ENCODE data around the gene NEGR1. TPM values are rescaled to one million over a fixed set of nuclear protein-coding genes. Genes with fewer than 3 reads are reported as not detected.

Gene NEGR1
- total RNA-seq, 1 experiment from 2014 or later = 2.9 TPM

DNA sequence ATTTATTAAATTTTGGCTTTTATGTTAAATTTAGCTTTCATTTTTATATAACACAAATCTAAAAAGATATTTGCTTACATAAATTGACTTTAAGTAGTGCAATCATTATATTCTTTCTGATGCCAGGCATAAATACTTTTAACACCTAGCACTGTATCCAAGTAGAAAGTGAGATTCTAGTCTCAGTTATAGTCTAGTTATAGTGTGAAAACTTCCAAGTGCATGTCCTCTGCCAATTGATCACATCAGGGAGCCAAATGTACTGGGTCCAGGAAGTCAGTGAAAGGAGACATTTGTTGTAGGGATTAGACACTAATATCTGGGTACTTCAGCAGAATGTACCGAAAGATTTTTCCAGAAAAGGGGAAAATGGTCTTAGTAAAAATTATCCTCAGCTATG, 910.8 kb downstream of the NEGR1 start (continued):
- TF ChIP-seq, protein P1, sequence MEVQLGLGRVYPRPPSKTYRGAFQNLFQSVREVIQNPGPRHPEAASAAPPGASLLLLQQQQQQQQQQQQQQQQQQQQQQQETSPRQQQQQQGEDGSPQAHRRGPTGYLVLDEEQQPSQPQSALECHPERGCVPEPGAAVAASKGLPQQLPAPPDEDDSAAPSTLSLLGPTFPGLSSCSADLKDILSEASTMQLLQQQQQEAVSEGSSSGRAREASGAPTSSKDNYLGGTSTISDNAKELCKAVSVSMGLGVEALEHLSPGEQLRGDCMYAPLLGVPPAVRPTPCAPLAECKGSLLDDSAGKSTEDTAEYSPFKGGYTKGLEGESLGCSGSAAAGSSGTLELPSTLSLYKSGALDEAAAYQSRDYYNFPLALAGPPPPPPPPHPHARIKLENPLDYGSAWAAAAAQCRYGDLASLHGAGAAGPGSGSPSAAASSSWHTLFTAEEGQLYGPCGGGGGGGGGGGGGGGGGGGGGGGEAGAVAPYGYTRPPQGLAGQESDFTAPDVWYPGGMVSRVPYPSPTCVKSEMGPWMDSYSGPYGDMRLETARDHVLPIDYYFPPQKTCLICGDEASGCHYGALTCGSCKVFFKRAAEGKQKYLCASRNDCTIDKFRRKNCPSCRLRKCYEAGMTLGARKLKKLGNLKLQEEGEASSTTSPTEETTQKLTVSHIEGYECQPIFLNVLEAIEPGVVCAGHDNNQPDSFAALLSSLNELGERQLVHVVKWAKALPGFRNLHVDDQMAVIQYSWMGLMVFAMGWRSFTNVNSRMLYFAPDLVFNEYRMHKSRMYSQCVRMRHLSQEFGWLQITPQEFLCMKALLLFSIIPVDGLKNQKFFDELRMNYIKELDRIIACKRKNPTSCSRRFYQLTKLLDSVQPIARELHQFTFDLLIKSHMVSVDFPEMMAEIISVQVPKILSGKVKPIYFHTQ (CRISPR knock-in tag; IDR thresholded peaks at IDR 0.05) = no peak
- TF ChIP-seq, protein P2, sequence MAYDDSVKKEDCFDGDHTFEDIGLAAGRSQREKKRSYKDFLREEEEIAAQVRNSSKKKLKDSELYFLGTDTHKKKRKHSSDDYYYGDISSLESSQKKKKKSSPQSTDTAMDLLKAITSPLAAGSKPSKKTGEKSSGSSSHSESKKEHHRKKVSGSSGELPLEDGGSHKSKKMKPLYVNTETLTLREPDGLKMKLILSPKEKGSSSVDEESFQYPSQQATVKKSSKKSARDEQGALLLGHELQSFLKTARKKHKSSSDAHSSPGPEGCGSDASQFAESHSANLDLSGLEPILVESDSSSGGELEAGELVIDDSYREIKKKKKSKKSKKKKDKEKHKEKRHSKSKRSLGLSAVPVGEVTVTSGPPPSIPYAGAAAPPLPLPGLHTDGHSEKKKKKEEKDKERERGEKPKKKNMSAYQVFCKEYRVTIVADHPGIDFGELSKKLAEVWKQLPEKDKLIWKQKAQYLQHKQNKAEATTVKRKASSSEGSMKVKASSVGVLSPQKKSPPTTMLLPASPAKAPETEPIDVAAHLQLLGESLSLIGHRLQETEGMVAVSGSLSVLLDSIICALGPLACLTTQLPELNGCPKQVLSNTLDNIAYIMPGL (CRISPR knock-in tag; IDR thresholded peaks at IDR 0.05) = no peak
- no peak for TF ChIP-seq MXD4 (CRISPR knock-in tag; IDR thresholded peaks at IDR 0.05; ENCODE audit: borderline replicate concordance)
- no peak for TF ChIP-seq KAT7 (CRISPR knock-in tag; IDR thresholded peaks at IDR 0.05; ENCODE audit: borderline replicate concordance)
- no peak for TF ChIP-seq RELA (CRISPR knock-in tag; IDR thresholded peaks at IDR 0.05; ENCODE audit: borderline replicate concordance)
- TF ChIP-seq, protein P3, sequence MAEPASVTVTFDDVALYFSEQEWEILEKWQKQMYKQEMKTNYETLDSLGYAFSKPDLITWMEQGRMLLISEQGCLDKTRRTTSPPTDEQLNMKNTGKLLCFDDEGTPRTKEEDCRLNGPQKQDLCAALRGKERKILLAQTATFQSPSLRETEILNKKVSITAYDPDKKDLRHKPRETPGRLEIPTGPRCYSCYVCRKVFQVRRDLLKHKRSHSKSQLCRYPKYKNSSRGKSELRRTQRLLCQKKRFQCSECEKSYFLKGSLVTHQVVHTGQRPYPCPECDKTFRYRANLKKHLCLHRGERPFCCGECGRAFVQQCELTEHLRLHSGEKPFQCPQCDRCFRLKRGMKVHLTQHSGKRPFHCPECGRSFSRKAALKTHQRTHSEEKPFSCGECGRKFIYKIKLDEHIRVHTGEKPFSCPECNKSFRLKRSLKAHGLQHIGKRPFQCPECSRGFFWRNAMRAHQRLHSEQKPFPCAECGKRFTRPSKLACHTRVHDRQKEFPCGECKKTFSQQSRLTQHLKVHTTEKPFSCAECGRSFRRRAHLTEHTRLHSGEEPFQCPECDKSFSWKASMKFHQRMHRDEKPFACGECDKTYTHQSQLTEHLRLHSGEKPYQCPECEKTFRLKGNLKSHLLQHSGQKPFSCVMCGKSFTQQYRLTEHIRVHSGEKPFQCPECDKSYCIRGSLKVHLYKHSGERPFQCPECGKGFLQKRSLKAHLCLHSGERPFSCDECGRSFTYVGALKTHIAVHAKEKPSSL (CRISPR knock-in tag; conservative IDR thresholded peaks at IDR 0.05) = no peak
- TF ChIP-seq, protein P4, sequence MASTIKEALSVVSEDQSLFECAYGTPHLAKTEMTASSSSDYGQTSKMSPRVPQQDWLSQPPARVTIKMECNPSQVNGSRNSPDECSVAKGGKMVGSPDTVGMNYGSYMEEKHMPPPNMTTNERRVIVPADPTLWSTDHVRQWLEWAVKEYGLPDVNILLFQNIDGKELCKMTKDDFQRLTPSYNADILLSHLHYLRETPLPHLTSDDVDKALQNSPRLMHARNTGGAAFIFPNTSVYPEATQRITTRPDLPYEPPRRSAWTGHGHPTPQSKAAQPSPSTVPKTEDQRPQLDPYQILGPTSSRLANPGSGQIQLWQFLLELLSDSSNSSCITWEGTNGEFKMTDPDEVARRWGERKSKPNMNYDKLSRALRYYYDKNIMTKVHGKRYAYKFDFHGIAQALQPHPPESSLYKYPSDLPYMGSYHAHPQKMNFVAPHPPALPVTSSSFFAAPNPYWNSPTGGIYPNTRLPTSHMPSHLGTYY (CRISPR knock-in tag; IDR thresholded peaks at IDR 0.05) = no peak
- no peak for TF ChIP-seq RORB (CRISPR knock-in tag; IDR thresholded peaks at IDR 0.05)

DNA sequence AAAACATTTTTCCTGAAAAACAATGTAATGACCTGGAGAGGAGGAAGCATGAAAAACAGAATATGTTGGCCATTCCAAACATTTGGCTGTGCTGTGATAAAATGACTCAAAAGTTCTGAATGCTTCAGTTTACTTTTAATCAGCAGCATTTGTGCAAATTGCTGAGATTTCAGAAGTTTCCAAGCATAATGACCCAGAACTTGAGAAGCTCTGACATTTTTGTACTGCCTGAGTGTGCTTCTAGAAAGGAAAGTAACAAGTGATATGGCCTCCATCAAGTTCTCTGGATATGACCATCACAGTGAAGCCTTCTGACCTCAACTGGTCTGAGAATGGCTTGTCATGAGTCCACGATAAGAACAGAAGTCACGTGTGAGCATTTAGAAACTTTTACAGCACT, 918.1 kb downstream of the NEGR1 start:
- CTCF ChIA-PET = no interaction called here
- ATAC-seq = no peak
- H3K27ac Mint-ChIP-seq = no peak overlapping the region
- TF ChIP-seq, protein P5, sequence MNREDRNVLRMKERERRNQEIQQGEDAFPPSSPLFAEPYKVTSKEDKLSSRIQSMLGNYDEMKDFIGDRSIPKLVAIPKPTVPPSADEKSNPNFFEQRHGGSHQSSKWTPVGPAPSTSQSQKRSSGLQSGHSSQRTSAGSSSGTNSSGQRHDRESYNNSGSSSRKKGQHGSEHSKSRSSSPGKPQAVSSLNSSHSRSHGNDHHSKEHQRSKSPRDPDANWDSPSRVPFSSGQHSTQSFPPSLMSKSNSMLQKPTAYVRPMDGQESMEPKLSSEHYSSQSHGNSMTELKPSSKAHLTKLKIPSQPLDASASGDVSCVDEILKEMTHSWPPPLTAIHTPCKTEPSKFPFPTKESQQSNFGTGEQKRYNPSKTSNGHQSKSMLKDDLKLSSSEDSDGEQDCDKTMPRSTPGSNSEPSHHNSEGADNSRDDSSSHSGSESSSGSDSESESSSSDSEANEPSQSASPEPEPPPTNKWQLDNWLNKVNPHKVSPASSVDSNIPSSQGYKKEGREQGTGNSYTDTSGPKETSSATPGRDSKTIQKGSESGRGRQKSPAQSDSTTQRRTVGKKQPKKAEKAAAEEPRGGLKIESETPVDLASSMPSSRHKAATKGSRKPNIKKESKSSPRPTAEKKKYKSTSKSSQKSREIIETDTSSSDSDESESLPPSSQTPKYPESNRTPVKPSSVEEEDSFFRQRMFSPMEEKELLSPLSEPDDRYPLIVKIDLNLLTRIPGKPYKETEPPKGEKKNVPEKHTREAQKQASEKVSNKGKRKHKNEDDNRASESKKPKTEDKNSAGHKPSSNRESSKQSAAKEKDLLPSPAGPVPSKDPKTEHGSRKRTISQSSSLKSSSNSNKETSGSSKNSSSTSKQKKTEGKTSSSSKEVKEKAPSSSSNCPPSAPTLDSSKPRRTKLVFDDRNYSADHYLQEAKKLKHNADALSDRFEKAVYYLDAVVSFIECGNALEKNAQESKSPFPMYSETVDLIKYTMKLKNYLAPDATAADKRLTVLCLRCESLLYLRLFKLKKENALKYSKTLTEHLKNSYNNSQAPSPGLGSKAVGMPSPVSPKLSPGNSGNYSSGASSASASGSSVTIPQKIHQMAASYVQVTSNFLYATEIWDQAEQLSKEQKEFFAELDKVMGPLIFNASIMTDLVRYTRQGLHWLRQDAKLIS (CRISPR knock-in tag; IDR thresholded peaks at IDR 0.05; ENCODE audit: borderline replicate concordance) = no peak
- no peak for TF ChIP-seq CBFB (CRISPR knock-in tag; IDR thresholded peaks at IDR 0.05; ENCODE audit: low read depth)
- no peak for TF ChIP-seq HMGA2 (CRISPR knock-in tag; IDR thresholded peaks at IDR 0.05)
- TF ChIP-seq FOXP1 (CRISPR knock-in tag; IDR thresholded peaks at IDR 0.05; ENCODE audit: borderline replicate concordance) = no peak
- TF ChIP-seq, protein P6, sequence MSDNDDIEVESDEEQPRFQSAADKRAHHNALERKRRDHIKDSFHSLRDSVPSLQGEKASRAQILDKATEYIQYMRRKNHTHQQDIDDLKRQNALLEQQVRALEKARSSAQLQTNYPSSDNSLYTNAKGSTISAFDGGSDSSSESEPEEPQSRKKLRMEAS (CRISPR knock-in tag; IDR thresholded peaks at IDR 0.05) = no peak
- no peak for TF ChIP-seq GABPB1 (CRISPR knock-in tag; IDR thresholded peaks at IDR 0.05)
- TF ChIP-seq, protein P7, sequence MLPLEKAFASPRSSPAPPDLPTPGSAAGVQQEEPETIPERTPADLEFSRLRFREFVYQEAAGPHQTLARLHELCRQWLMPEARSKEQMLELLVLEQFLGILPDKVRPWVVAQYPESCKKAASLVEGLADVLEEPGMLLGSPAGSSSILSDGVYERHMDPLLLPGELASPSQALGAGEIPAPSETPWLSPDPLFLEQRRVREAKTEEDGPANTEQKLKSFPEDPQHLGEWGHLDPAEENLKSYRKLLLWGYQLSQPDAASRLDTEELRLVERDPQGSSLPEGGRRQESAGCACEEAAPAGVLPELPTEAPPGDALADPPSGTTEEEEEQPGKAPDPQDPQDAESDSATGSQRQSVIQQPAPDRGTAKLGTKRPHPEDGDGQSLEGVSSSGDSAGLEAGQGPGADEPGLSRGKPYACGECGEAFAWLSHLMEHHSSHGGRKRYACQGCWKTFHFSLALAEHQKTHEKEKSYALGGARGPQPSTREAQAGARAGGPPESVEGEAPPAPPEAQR (CRISPR knock-in tag; IDR thresholded peaks at IDR 0.05) = no peak
- TF ChIP-seq, protein P8, sequence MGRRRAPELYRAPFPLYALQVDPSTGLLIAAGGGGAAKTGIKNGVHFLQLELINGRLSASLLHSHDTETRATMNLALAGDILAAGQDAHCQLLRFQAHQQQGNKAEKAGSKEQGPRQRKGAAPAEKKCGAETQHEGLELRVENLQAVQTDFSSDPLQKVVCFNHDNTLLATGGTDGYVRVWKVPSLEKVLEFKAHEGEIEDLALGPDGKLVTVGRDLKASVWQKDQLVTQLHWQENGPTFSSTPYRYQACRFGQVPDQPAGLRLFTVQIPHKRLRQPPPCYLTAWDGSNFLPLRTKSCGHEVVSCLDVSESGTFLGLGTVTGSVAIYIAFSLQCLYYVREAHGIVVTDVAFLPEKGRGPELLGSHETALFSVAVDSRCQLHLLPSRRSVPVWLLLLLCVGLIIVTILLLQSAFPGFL (CRISPR knock-in tag; IDR thresholded peaks at IDR 0.05; ENCODE audit: borderline replicate concordance) = no peak
- TF ChIP-seq, protein P9, sequence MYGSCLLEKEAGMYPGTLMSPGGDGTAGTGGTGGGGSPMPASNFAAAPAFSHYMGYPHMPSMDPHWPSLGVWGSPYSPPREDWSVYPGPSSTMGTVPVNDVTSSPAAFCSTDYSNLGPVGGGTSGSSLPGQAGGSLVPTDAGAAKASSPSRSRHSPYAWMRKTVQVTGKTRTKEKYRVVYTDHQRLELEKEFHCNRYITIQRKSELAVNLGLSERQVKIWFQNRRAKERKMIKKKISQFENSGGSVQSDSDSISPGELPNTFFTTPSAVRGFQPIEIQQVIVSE (CRISPR knock-in tag; IDR thresholded peaks at IDR 0.05; ENCODE audit: borderline replicate concordance) = no peak
- TF ChIP-seq PRRX2 (CRISPR knock-in tag; IDR thresholded peaks at IDR 0.05) = no peak
- no peak for TF ChIP-seq ZNF121 (CRISPR knock-in tag; IDR thresholded peaks at IDR 0.05)

More for the DNA sequence above, 918.1 kb downstream of the NEGR1 start:
- POLR2A ChIA-PET = no interaction called here
- H3K4me3 Mint-ChIP-seq = no peak overlapping the region
- H3K27me3 Mint-ChIP-seq (ENCODE audit: low read depth) = no peaks in the 10 kb centered on the region
- no peaks in the 10 kb centered on the region for H3K4me1 Mint-ChIP-seq
- no peaks in the 10 kb centered on the region for H3K36me3 Mint-ChIP-seq
- peaks cover 4% of the 10 kb centered on the region for H3K9me3 Mint-ChIP-seq
- no peak for DNase-seq (ENCODE audit: low spot score)
